SH-SY5Y (cell line): ENCODE measurements around the gene EPS8L2.

Source experiments
- GATA2 ChIP-seq: IDR thresholded peaks from 2 replicates; pipeline ENCODE4 v1.6.1; 2011; ENCODE audit warnings: mild to moderate bottlenecking, low read depth, low read length
- GATA3 ChIP-seq: IDR thresholded peaks from 2 replicates; pipeline ENCODE4 v1.6.1; 2011; ENCODE audit warnings: low read depth, mild to moderate bottlenecking, low read length, moderate library complexity

The EPS8L2 gene

GRCh38 chr11:737366-737765, 31.3 kb downstream of the EPS8L2 start:
- TF ChIP-seq GATA3 (no peak), GATA2 (no peak)

DNA sequence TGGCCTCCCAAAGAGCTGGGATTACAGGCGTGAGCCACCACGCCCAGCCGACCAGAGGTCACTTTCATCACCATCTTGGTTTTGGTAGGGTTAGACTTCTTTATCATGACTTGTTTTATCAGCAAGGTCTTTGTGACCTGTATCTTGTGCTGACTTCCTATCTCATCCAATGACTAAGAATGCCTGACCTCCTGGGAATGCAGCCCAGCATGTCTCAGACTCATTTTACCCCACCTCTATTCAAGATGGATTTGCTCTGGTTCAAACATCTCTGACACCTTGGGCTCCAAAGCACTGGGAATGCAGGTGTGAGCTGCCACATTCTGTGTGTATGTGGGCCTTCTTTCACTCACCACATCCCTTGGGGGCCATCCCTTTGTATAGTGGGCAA, 36.1 kb downstream of the EPS8L2 start:
- no peak for TF ChIP-seq GATA3

- TF ChIP-seq GATA3 (no peak), GATA2 (no peak)
These were observed 36.7 kb downstream of the EPS8L2 start for GRCh38 chr11:742571-743201.

GRCh38 chr11:745428-745827, 39.4 kb downstream of the EPS8L2 start:
- TF ChIP-seq GATA2 (no peak), GATA3 (no peak)

DNA sequence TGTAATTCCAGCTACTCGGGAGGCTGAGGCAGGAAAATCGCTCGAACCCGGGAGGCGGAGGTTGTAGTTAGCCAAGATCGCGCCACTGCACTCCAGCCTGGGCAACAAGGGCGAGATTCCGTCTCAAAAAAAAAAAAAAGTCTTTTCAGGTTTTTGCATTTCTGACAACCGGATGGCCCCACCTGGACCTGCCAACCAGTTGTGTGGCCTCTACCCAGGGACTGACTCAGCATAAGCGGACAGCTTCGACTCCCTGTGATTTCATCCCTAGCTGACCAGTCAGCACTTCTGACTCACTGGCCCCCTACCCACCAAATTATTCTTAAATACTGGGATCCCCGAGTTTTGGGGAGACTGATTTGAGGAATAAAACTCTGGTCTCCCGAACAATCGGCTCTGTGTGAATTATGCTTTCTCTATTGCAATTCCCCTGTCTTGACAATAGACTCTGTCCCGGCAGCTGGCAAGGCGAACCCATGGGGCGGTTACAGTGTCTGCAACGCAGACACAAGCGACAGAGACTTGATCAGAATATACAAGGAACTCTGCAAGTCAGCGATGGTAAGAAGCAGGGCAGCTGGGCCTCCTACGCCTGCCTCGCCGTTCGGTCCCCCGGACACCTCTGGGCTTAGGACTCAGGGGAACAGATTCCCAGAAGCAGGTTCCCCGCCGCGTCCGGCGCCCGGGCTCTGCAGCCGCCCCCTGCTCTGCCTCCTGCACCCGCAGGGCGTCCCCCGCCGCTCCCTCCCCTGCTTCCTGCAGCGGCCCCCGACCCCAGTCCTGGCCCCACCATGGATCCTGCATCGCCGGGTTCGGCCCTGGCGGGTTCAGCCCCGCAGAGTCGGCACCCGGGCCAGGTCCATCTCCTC, 40.5 kb downstream of the EPS8L2 start:
- no peak for TF ChIP-seq GATA2
- TF ChIP-seq GATA3: no peak

- TF ChIP-seq GATA3 (no peak), GATA2 (no peak)
These were observed 41.4 kb downstream of the EPS8L2 start, which contains the start of gene TALDO1 for GRCh38 chr11:747158-748006. TSS of gene TALDO1 (plus strand) at chr11:747464. CDS start at chr11:747482, 18 bp downstream.

GRCh38 chr11:748007-748359, 42.0 kb downstream of the EPS8L2 start:
- TF ChIP-seq GATA3 (no peak), GATA2 (no peak)

DNA sequence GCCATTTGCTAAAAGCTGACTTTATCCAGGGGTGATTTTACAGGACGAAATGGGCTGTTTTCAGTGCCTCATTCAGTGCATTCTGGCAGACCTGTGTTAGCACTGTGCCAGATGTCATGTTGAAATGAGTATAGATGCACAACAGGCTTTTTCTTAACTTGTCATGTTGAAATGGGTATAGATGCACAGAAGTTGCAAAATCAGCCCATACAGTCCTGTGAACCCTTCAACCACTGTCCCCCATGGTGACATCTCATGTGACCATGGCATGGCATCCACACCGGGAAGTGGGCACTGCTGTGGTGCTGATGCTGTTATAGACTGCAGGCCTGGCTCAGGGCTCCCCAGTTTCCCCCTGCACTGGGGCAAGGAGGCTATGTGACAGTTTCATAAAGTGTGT, 43.7 kb downstream of the EPS8L2 start:
- TF ChIP-seq GATA2: no peak
- no peak for TF ChIP-seq GATA3

DNA sequence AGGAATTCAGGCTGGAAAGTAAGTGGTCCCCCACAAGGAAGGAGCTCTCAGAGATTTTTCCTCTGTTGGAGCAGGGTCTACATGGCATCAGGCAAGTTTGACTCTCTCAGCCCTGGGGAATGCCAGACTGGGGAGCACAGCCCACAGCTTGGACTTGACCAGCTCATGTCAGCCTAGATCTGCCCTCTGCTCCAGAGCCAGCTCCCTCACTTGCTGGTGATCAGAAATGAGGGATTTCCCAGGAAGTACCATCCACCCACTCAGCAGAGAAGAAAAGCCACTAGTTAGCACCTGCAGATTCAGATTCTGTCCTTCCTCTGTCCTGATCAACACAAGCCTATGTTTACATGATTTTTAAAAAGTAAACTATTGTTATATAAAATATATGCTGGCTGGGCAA, 54.2 kb downstream of the EPS8L2 start:
- TF ChIP-seq GATA3 (no peak), GATA2 (no peak)

GRCh38 chr11:761526-762108, 55.6 kb downstream of the EPS8L2 start:
- TF ChIP-seq GATA3: no peak
- no peak for TF ChIP-seq GATA2

DNA sequence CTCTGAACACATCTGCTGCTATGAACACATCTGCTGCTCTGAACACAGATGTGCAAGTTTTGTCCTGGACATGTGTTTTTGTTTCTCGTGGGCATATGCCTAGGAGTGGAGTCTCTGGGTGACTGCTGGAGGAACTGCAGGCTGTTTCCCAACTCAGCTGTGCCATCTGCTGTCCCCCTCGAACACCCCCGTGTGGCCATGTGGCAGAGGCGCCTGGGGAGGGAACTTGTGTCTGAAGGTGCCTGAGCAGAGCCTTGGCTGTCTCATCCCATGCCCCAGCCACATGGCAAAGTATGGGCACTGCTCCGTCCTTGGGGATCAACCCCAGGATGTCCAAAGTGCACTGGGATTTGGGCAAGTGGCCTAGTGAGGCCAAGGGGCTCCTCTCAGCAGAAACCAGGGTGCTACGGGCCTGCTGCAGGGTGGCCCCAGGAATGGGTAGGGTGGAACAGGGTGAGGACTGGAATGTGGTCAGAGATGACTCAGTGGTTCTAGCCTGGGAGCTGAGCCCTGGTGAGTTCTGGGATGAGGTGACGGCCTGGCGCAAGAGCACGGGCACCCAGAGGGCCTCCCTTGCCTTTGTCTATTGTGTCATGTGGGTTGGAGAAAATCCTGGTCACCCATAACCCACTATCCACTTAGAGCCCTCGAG, 56.5 kb downstream of the EPS8L2 start:
- no peak for TF ChIP-seq GATA2

DNA sequence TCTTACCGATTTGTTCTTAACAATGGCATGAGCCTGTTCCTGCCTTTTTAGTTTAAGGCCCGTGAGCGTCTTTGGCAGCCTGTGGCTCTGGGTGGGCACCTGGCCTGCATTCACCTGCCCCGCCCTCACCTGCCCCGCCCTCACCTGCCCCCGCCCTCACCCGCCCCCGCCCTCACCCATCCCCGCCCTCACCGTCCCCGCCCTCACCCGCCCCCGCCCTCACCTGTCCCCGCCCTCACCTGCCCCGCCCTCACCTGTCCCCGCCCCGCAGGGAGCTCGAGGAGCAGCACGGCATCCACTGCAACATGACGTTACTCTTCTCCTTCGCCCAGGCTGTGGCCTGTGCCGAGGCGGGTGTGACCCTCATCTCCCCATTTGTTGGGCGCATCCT, 57.0 kb downstream of the EPS8L2 start:
- TF ChIP-seq GATA3: no peak
- TF ChIP-seq GATA2: no peak

DNA sequence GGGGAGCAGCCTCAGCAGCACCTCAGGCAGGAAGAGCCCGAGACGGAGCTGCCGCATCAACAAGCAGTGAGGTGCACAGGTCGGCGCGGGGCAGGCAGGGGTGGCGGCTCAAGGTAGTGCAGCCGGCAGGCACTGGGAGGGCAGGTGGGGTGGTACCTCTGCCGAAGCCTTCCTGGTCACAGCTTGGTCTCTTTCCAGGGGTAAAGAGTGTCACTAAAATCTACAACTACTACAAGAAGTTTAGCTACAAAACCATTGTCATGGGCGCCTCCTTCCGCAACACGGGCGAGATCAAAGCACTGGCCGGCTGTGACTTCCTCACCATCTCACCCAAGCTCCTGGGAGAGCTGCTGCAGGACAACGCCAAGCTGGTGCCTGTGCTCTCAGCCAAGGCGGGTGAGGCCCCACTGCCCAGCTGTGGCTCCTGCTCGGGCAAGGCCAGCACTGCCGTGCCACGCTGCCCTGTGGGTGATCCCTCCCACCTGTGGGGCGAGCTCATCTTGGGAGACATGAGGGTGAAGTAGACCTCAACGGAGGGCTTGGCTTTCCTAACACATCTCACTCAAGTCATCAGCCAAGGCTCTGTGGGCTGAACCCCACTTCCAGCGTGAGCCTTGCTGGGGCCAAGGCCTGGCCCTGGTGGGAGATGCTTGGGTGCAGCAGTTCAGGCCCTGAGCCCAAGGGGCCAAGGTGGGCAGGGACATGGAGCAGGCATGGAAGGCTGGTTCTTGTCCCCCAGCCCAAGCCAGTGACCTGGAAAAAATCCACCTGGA, 57.7 kb downstream of the EPS8L2 start:
- TF ChIP-seq GATA3: no peak
- TF ChIP-seq GATA2: no peak
